DND-41 (cell line): ENCODE data around the gene TMCC1.

ENCODE experiments used
- ATAC-seq: fragments of 200-7000 bp; cut with Tn5 transposase; 3 replicates; pipeline ENCODE4 v1.9.1; 2021; ENCODE audit warnings: low read depth; ENCODE audit not compliant: insufficient read depth
- DNase-seq: peaks from one replicate; pipeline ENCODE4 v3.0.0-alpha.2; 2020
- H2AFZ ChIP-seq: 2 replicates; pipeline ENCODE4 v1.6.0; 2012; ENCODE audit warnings: low read depth, low read length
- H3K27ac ChIP-seq: 2 replicates; pipeline ENCODE4 v1.5.1; 2012; ENCODE audit warnings: low read length, inconsistent platforms
- H3K27me3 ChIP-seq: fragments of 200-600 bp; sonication (generic); 2 replicates; pipeline ENCODE4 v1.6.0; 2012; ENCODE audit warnings: low read length, mild to moderate bottlenecking, inconsistent platforms; ENCODE audit not compliant: insufficient read depth, poor library complexity
- H3K36me3 ChIP-seq: 2 replicates; pipeline ENCODE4 v1.5.1; 2012; ENCODE audit warnings: low read length, inconsistent platforms; ENCODE audit not compliant: insufficient read depth
- H3K4me1 ChIP-seq: 2 replicates; pipeline ENCODE4 v1.5.1; 2012; ENCODE audit warnings: mild to moderate bottlenecking, low read length; ENCODE audit not compliant: insufficient read depth
- H3K4me2 ChIP-seq: 2 replicates; pipeline ENCODE4 v1.6.0; 2012; ENCODE audit warnings: mild to moderate bottlenecking, moderate library complexity, low read length, inconsistent platforms; ENCODE audit not compliant: insufficient read depth
- H3K4me3 ChIP-seq, 2 experiments: fragments of 200-600 bp in 1 of 2; shearing (Covaris generic) in 1 of 2; 2 replicates each; pipeline ENCODE4 v1.5.1; 2012 to 2016; ENCODE audit warnings: inconsistent platforms in 2 of 2, low read length in 2 of 2, mild to moderate bottlenecking in 2 of 2, low read depth in 1 of 2, moderate library complexity in 1 of 2
- H3K79me2 ChIP-seq: 2 replicates; pipeline ENCODE4 v1.6.0; 2012; ENCODE audit warnings: low read length, inconsistent platforms; ENCODE audit not compliant: insufficient read depth
- H3K9ac ChIP-seq: 2 replicates; pipeline ENCODE4 v1.6.0; 2012; ENCODE audit warnings: low read depth, mild to moderate bottlenecking, inconsistent platforms, low read length, moderate library complexity
- H3K9me3 ChIP-seq: 2 replicates; pipeline ENCODE4 v1.5.1; 2012; ENCODE audit warnings: low read length, moderate library complexity, mild to moderate bottlenecking, inconsistent platforms; ENCODE audit not compliant: insufficient read depth, severe bottlenecking
- H4K20me1 ChIP-seq: 2 replicates; pipeline ENCODE4 v1.6.0; 2012; ENCODE audit warnings: low read length; ENCODE audit not compliant: insufficient read depth
- CTCF ChIP-seq: IDR thresholded peaks from 2 replicates; pipeline ENCODE4 v1.5.1; 2012; ENCODE audit warnings: borderline replicate concordance, low read length, moderate library complexity, mild to moderate bottlenecking; ENCODE audit not compliant: poor library complexity, severe bottlenecking; ENCODE audit errors: extremely low read depth
- EZH2 ChIP-seq: IDR thresholded peaks from 3 replicates; pipeline ENCODE4 v1.6.1; 2012; ENCODE audit warnings: borderline replicate concordance, low read depth, mild to moderate bottlenecking, moderate library complexity, low read length, inconsistent platforms; ENCODE audit not compliant: severe bottlenecking

The TMCC1 gene

GRCh38 chr3:129615751-129616281, 277.7 kb downstream of the TMCC1 start:
- no peak overlapping the region for H2AFZ ChIP-seq
- H3K27me3 ChIP-seq = no peaks in the 10 kb centered on the region
- H4K20me1 ChIP-seq = no peaks in the 10 kb centered on the region
- ATAC-seq (no peak), DNase-seq (no peak)
- H3K9ac ChIP-seq = no peak overlapping the region
- no peak overlapping the region for H3K4me2 ChIP-seq
- no peaks in the 10 kb centered on the region for H3K79me2 ChIP-seq
- H3K9me3 ChIP-seq = no peaks in the 10 kb centered on the region
- H3K4me1 ChIP-seq = no peaks in the 10 kb centered on the region
- no peak for TF ChIP-seq EZH2
- no peak for TF ChIP-seq CTCF
- H3K36me3 ChIP-seq = no peaks in the 10 kb centered on the region
- H3K27ac ChIP-seq = no peak overlapping the region
- no peak overlapping the region for H3K4me3 ChIP-seq

GRCh38 chr3:129614927-129615363, 278.6 kb downstream of the TMCC1 start:
- Histone ChIP-seq H3K4me1 (no peaks in the 10 kb centered on the region), H4K20me1 (no peaks in the 10 kb centered on the region), H3K27me3 (no peaks in the 10 kb centered on the region), H3K79me2 (no peaks in the 10 kb centered on the region), H3K27ac (no peak overlapping the region), H3K9ac (no peak overlapping the region), H3K4me3 (no peak overlapping the region), H3K4me2 (no peak overlapping the region), H3K9me3 (no peaks in the 10 kb centered on the region), H3K36me3 (no peaks in the 10 kb centered on the region), H2AFZ (no peak overlapping the region)
- DNase-seq (no peak), ATAC-seq (0 out of 3 replicates have a peak, but pooled peaks have one; percentile 33)
- TF ChIP-seq CTCF (no peak), EZH2 (no peak)

- Histone ChIP-seq H3K79me2 (no peaks in the 10 kb centered on the region), H3K27ac (no peak overlapping the region), H4K20me1 (no peaks in the 10 kb centered on the region), H3K9me3 (no peaks in the 10 kb centered on the region), H3K4me2 (no peak overlapping the region), H3K4me1 (no peaks in the 10 kb centered on the region), H3K36me3 (no peaks in the 10 kb centered on the region), H3K27me3 (no peaks in the 10 kb centered on the region), H2AFZ (no peak overlapping the region), H3K9ac (no peak overlapping the region), H3K4me3 (no peak overlapping the region)
- TF ChIP-seq EZH2 (no peak), CTCF (no peak)
- DNase-seq = no peak
- ATAC-seq = no peak
Measured at GRCh38 chr3:129614435-129614834, 279.1 kb downstream of the TMCC1 start.

DNA sequence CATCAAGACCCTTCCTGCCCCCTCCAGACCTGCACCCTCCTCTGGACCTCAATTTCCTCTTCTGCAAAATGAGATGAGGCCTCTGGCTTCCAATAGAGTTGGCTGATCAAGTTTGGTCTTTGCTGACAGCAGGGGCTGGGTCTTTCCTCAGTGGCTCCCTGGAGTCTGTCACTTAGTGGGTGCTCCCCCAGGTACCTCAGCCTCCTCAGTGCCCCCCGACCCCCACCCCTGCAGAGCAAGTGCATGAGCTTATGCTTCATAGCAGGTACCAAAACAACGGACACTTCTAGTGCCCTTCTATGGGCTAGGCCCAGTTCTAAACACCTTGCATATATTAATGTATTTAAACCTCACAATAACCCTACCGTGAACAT, 280.2 kb downstream of the TMCC1 start:
- no peaks in the 10 kb centered on the region for H3K79me2 ChIP-seq
- no peaks in the 10 kb centered on the region for H3K9me3 ChIP-seq
- H3K27ac ChIP-seq = no peak overlapping the region
- TF ChIP-seq EZH2 (no peak), CTCF (no peak)
- no peak overlapping the region for H3K4me2 ChIP-seq
- DNase-seq (no peak), ATAC-seq (no peak)
- no peaks in the 10 kb centered on the region for H3K27me3 ChIP-seq
- H4K20me1 ChIP-seq = no peaks in the 10 kb centered on the region
- H2AFZ ChIP-seq = no peak overlapping the region
- H3K9ac ChIP-seq = no peak overlapping the region
- no peak overlapping the region for H3K4me3 ChIP-seq
- H3K4me1 ChIP-seq = peaks cover 8% of the 10 kb centered on the region
- no peaks in the 10 kb centered on the region for H3K36me3 ChIP-seq
